Activated naive CD8-positive, alpha-beta T cell treated with anti-CD3 and anti-CD28 coated beads, Interleukin-2, amount 50 U/mL, for 16 hours (primary cell): ENCODE data around the gene LMBR1L.
A peak's percentile ranks its signal among the peaks of the same experiment; 100 is the strongest.
"Not testable (repeated sequence)": the region's sequence is repeated elsewhere in the genome, so short reads cannot be mapped to it uniquely, and the experiment has no call there.

Source experiments
- DNase-seq: peaks from one replicate; pipeline ENCODE4 v3.0.0-alpha.2; 2020; ENCODE audit warnings: low read depth, low spot score

LMBR1L gene

GRCh38 chr12:49086116-49086515, 24.5 kb downstream of the LMBR1L start:
- DNase-seq, result no peak

DNA sequence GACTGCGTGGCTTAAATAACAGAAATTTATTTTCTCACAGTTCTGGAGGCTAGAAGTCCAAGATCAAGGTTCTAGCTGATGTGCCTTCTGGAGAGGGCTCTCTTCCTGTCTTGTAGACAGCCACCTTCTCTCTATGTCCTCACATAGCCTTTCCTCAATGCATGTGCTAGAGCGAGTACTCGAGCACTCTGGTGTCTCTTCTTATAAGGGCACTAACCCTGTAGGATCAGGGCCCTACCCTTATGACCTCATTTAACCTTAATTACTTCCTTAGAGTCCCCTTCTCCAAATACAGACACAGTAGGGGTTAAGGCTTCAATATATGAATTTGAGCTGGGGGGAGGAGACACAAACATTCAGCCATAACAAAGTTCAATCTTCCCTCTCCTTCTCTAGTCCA, 26.2 kb downstream of the LMBR1L start:
- DNase-seq, result no peak

GRCh38 chr12:49079793-49080192, 30.9 kb downstream of the LMBR1L start:
- DNase-seq, result no peak

DNA sequence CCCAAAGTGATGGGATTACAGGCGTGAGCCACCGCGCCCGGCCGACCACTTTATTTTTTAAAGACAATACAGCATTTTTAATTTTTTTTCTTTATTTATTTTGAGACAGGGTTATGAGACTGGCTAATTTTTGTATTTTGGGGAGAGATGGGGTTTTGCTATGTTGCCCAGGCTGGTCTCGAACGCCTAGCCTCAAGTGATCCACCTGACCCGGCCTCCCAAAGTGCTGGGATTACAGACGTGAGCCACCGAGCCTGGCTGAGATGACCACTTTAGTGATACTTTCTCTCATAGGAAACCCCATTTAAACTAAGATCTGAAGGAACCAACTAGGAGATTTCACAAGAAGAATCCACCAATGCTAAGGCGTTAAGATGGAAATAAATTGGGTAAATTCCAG, 39.7 kb downstream of the LMBR1L start:
- no peak for DNase-seq

- peak; percentile 98 for DNase-seq
These were observed 40.9 kb downstream of the LMBR1L start, which contains the start of gene RHEBL1 for GRCh38 chr12:49069507-49070346. TSS of gene RHEBL1 (minus strand) at chr12:49069979. CDS start at chr12:49069785, 194 bp downstream.

DNA sequence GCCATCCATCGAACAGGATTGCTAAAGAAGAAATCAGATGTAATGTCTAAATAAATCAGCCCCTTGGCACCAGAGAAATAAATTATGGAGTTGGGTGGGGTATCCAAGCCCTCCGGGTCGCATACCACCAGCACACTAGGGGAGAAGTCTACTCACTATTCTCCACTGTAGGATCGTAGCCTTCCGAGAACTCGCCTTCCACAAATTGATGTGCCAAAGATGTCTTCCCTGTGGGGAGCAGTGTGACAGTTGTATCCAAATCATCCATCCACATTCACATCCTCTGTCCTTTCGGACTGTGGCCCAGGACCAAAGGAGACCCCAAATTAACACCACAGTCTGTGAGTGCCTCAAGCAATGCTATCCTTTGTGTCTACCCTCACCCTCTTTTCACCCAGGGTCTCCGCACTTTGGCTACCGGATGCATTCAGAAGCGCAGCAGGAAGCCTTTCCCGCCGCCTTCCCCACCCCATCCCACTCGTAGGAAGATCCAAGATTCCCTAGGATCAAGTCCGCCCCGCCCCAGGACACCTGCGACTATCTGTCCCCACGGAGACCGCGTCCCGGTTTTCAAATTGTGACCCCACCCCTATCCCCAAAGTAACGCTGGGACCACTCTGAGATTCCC, 41.7 kb downstream of the LMBR1L start:
- no peak for DNase-seq

GRCh38 chr12:49066120-49066519, 44.5 kb downstream of the LMBR1L start:
- DNase-seq, result no peak

- no peak for DNase-seq
These were observed 45.9 kb downstream of the LMBR1L start for GRCh38 chr12:49064767-49065152.

DNA sequence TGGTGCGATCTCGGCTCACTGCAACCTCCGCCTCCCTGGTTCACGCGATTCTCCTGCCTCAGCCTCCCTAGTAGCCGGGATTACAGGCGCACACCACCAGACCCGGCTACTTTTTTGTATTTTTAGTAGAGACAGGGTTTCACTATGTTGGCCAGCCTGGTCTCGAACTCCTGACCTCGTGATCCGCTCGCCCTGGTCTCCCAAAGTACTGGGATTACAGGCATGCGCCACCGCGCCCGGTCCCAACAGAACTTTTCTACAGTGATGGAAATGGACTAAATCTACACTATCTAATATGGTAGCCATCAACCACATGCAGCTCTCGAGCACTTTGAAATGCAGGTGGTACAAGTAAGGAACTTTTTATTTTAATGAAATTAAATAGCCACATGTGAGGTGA, 48.7 kb downstream of the LMBR1L start:
- DNase-seq, result not testable (repeated sequence)

DNA sequence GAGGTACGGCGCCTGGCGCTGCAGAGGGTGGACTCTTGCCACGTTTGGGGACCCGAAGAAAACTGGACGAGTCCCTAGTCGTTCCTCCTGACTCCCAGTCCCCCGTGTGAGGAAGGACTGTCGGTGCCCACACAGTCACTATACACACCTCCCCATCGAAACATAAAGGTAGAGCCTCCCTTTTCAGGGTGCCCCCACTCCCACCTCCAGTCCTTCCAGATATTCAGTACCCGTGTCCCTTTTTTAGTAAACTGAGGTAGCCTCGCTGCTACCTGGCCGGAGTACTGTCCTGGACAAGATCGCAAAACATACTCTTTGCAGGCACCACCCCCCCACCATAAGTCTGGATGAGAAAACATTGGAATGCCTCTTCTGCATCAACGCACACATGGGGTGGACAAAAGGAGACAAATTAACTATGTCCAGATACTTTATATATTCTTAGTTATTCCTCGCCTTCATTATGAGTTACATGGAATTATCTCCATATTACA, 49.4 kb downstream of the LMBR1L start:
- no peak for DNase-seq

GRCh38 chr12:49060237-49061156, 50.1 kb downstream of the LMBR1L start, which contains the start of gene KMT2D:
TSS of gene KMT2D (minus strand) at chr12:49060794. CDS start at chr12:49055324, 5,470 bp downstream.
- DNase-seq, result peak; percentile 74

DNA sequence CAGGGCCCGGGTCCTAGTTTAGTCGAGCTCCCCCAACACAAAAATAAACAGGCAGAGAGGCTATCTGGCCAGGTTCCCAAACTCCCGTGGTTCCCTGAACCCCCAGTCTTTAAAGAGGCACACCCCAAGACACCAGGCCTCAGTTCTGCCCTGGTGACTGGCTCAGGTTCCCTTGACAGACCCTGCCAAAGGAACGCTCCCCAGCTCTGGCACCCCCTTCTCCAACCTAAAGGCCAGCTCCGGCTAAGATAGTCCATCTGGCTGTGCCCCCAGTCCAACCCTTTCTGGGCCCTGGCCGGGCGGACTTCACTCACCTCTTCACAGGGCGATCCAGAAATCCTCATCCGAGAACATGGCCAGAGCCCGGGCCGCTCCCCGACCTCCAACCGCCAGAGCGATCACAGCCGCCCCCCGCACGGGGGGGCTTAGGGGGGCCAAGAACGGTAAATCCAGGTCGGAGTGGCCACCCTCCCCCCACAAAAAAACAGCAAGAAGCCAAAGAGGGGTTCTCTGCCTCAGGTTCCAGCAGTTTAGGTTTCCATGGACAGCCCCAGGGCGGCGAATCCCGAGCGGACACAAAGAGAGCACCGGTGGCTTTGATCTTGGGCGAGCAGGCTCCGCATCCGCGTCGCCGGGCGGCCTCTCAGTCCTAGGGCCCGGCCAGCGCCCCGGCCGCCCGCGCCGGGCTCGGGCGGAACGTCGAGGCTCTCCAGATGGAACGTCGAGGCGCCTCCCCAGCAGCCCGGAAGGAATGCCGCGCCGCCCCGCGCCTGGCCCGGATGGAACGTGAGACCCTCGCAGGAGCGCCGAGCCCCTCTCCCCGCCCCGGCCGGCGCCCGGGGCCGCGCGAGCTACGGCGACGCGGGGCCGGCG, 51.1 kb downstream of the LMBR1L start:
- DNase-seq, result no peak

- no peak for DNase-seq
These were observed 51.7 kb downstream of the LMBR1L start for GRCh38 chr12:49059045-49059298.

DNA sequence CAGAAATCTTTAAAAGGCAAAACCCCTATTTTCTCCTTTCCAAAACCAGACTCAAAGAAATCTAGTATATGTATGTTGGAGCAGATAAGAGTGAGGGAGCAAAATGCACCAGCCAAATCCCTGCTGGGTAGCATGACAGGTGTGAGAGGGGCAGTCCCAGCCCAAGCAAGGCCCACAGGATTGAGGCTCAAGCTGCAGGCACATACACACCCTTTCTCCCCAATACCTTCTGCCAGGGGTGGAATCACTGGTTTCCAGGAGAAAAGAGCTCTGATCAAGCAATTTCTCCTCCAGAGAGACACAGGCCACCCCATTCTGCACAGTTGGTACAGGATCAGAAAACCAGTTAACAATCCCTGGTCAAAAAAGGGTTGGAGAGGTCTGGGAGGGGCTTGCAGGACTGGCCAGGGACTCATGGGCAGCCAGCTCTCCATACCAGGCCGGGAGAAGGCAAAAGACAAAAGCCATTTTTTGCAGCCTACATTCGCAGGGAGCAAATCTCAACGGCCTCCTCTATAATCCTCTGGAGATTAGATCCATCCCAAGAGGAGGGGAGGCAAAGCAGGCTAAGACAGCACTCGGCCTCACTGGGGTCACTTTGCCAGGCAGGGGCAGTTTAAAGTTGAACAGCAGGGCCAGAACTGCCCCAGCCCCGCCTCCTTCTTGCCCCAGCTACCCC, 52.1 kb downstream of the LMBR1L start:
- no peak for DNase-seq

DNA sequence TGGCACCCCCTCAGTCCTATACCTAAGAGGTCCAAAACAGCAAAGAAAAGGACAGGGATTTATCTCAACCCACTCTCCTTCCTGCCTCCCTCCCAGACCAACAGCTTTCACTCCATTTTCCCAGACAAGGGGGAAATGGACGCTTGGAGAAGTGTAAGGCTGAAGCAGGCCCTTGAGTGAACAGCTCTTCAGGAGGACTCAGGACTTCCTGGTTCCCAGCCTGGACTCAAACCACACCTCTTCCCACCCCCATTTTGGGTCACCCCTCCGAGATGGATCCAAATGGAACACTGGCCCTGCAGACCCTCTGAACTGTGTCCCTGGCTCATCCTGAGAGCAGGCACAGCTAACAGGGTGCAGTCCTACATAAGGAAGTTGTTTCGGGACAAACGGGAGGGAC, 52.8 kb downstream of the LMBR1L start:
- no peak for DNase-seq

DNA sequence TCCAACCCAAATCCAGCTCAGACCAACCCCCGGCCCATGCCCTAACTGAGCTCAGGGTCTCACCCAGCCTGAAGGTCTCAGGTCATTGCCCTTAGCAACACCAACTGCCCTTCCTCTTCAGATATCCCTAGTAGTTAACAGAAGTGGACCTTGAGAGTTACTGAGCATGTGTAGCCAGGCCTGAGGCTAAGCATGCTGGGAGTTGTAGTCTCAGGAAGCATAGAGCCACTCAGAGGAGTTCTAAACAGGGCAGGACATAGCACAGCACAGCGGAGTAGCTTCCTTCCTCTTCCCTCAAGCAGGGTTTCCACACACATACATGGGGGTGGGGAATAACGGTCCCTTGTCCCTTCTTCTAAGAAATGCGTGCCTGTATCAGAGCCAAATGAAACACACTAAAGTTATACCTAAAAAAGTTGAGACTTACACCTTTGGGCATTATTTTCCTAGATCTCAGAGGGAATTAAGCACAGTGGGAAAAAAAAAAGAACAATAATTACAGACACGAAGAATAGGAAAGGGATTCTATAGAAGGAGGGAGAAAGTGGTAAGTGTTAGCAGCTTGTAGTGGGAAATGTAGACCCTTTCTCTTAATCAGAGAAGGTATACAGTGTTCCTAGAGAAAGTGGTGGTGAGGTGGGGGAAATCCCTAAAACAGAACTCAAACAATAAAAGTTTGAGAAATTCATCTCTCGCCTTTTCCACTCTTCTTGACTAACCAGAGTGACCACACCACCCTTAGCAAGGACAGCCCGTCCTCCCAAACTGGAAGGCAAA, 54.5 kb downstream of the LMBR1L start:
- DNase-seq, result no peak

DNA sequence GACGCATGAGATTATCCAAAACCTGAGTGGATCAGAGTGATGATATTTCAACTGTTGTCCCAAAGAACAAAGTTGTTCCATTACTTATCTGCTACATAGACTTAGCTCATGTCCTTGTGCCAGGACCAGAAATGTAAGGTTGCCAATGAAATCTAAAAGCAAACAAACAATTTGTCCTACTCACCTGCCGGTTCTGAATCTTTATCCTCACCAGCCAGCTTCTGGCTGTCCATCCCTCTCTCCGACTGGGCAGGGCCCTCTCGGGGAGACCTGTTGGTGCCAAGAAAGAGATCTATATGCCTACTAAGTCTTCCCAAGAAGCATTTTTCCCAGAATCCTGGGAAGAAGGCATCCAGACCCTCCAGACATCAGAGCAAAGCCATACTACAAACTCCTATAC, 55.6 kb downstream of the LMBR1L start:
- no peak for DNase-seq

- DNase-seq, result no peak
These were observed 56.1 kb downstream of the LMBR1L start for GRCh38 chr12:49054524-49054923.

- DNase-seq, result no peak
These were observed 56.6 kb downstream of the LMBR1L start for GRCh38 chr12:49054096-49054495.
